H9 (cell line): ENCODE measurements around the gene SLC23A1. TPM values are rescaled to one million over a fixed set of nuclear protein-coding genes. Genes with fewer than 3 reads are reported as not detected.

ENCODE experiments used
- DNase-seq: peaks from one replicate; pipeline ENCODE4 v3.0.0-alpha.2; 2017
- H2AFZ ChIP-seq: one replicate; pipeline ENCODE4 v1.6.1; 2013; ENCODE audit warnings: mild to moderate bottlenecking, low read length, control low read depth, moderate library complexity
- H2AK5ac ChIP-seq: 2 replicates; pipeline ENCODE4 v1.6.1; 2013; ENCODE audit warnings: low read length, control low read depth, mixed read lengths; ENCODE audit not compliant: insufficient read length
- H2BK120ac ChIP-seq: one replicate; pipeline ENCODE4 v1.6.1; 2013; ENCODE audit warnings: low read depth, mild to moderate bottlenecking, low read length, control low read depth, inconsistent platforms; ENCODE audit not compliant: poor library complexity, severe bottlenecking
- H2BK12ac ChIP-seq: 2 replicates; pipeline ENCODE4 v1.6.1; 2013; ENCODE audit warnings: low read length, control low read depth, mixed read lengths, low read depth; ENCODE audit not compliant: insufficient read length
- H2BK15ac ChIP-seq: 2 replicates; pipeline ENCODE4 v1.6.1; 2013; ENCODE audit warnings: low read depth, low read length, control low read depth
- H2BK20ac ChIP-seq: one replicate; pipeline ENCODE4 v1.6.1; 2013; ENCODE audit warnings: low read depth, mild to moderate bottlenecking, low read length, control low read depth, inconsistent platforms; ENCODE audit not compliant: poor library complexity, severe bottlenecking
- H2BK5ac ChIP-seq: 2 replicates; pipeline ENCODE4 v1.6.1; 2013; ENCODE audit warnings: low read length, control low read depth, mixed read lengths; ENCODE audit not compliant: insufficient read length
- H3K14ac ChIP-seq: 2 replicates; pipeline ENCODE4 v1.6.1; 2013; ENCODE audit warnings: low read length, control low read depth; ENCODE audit not compliant: insufficient read depth
- H3K18ac ChIP-seq: 2 replicates; pipeline ENCODE4 v1.6.1; 2013; ENCODE audit warnings: low read depth, mild to moderate bottlenecking, mixed read lengths, low read length, control low read depth; ENCODE audit not compliant: insufficient read length
- H3K23ac ChIP-seq: 2 replicates; pipeline ENCODE4 v1.6.1; 2013; ENCODE audit warnings: low read length, control low read depth, mixed read lengths, low read depth; ENCODE audit not compliant: insufficient read length
- H3K23me2 ChIP-seq: 2 replicates; pipeline ENCODE4 v1.6.1; 2013; ENCODE audit warnings: low read depth, mild to moderate bottlenecking, mixed read lengths, low read length, control low read depth; ENCODE audit not compliant: insufficient read length, poor library complexity, severe bottlenecking
- H3K27ac ChIP-seq: 2 replicates; pipeline ENCODE4 v1.5.1; 2013; ENCODE audit warnings: low read length, control low read depth, mixed read lengths, low read depth; ENCODE audit not compliant: insufficient read length
- H3K27me3 ChIP-seq: 2 replicates; pipeline ENCODE4 v1.6.1; 2013; ENCODE audit warnings: low read length, control low read depth, inconsistent platforms; ENCODE audit not compliant: insufficient read depth
- H3K4ac ChIP-seq: 2 replicates; pipeline ENCODE4 v1.6.1; 2013; ENCODE audit warnings: low read depth, mild to moderate bottlenecking, control low read depth, inconsistent platforms, low read length, moderate library complexity
- H3K4me1 ChIP-seq: 2 replicates; pipeline ENCODE4 v1.6.1; 2013; ENCODE audit warnings: low read length, control low read depth, inconsistent platforms; ENCODE audit not compliant: insufficient read depth
- H3K4me2 ChIP-seq: 2 replicates; pipeline ENCODE4 v1.6.1; 2013; ENCODE audit warnings: low read length, control low read depth, mixed read lengths; ENCODE audit not compliant: insufficient read length, insufficient read depth
- H3K56ac ChIP-seq: 2 replicates; pipeline ENCODE4 v1.6.1; 2013; ENCODE audit warnings: low read depth, mild to moderate bottlenecking, mixed read lengths, low read length, control low read depth; ENCODE audit not compliant: insufficient read length
- H3K79me1 ChIP-seq: 2 replicates; pipeline ENCODE4 v1.6.1; 2013; ENCODE audit warnings: low read depth, mild to moderate bottlenecking, moderate library complexity, low read length, control low read depth, inconsistent platforms; ENCODE audit not compliant: insufficient read depth, poor library complexity, severe bottlenecking
- H3K79me2 ChIP-seq: 2 replicates; pipeline ENCODE4 v1.6.1; 2013; ENCODE audit warnings: low read length, control low read depth, inconsistent platforms; ENCODE audit not compliant: insufficient read depth
- H3K9ac ChIP-seq: 2 replicates; pipeline ENCODE4 v1.6.1; 2013; ENCODE audit warnings: low read length, control low read depth, mixed read lengths; ENCODE audit not compliant: insufficient read length; ENCODE audit errors: extremely low read depth
- H3K9me3 ChIP-seq: one replicate; pipeline ENCODE4 v1.6.1; 2013; ENCODE audit warnings: low read depth, low read length, inconsistent platforms; ENCODE audit not compliant: control insufficient read depth
- H3T11ph ChIP-seq: one replicate; pipeline ENCODE4 v1.6.1; 2013; ENCODE audit warnings: mild to moderate bottlenecking, low read length, control low read depth, inconsistent platforms
- H4K20me1 ChIP-seq: one replicate; pipeline ENCODE4 v1.6.1; 2013; ENCODE audit not compliant: control insufficient read depth, insufficient read length, insufficient read depth
- H4K5ac ChIP-seq: 2 replicates; pipeline ENCODE4 v1.6.1; 2013; ENCODE audit warnings: low read depth, mild to moderate bottlenecking, mixed read lengths, low read length, control low read depth; ENCODE audit not compliant: insufficient read length
- H4K8ac ChIP-seq: replicated peaks from 2 replicates; pipeline ENCODE4 v1.6.1; 2013; ENCODE audit warnings: low read length, control low read depth, mixed read lengths, low read depth; ENCODE audit not compliant: insufficient read length
- H4K91ac ChIP-seq: 2 replicates; pipeline ENCODE4 v1.6.1; 2013; ENCODE audit warnings: low read depth, mild to moderate bottlenecking, moderate library complexity, mixed read lengths, low read length, control low read depth; ENCODE audit not compliant: insufficient read length
- H3K27ac Mint-ChIP-seq, 3 experiments: 2 replicates in 2 of 3; 3 replicates in 1 of 3; pipeline ENCODE4 v1.8.0; 2020 to 2021; ENCODE audit warnings: mixed read lengths in 3 of 3, mild to moderate bottlenecking in 1 of 3, moderate library complexity in 1 of 3
- H3K27me3 Mint-ChIP-seq: 2 replicates; pipeline ENCODE4 v1.8.0; 2021; ENCODE audit warnings: low read depth, mild to moderate bottlenecking, moderate library complexity, mixed read lengths
- H3K36me3 Mint-ChIP-seq, 3 experiments: 2 replicates in 2 of 3; 3 replicates in 1 of 3; pipeline ENCODE4 v1.8.0; 2020 to 2021; ENCODE audit warnings: low read depth in 3 of 3, mixed read lengths in 3 of 3; ENCODE audit not compliant: insufficient read depth in 1 of 3
- H3K4me1 Mint-ChIP-seq, 2 experiments: 2 replicates each; pipeline ENCODE4 v1.8.0; 2020; ENCODE audit warnings: mixed read lengths in 2 of 2
- H3K4me3 Mint-ChIP-seq, 2 experiments: 2 replicates in 1 of 2; 3 replicates in 1 of 2; pipeline ENCODE4 v1.8.0; 2020 to 2021; ENCODE audit warnings: mild to moderate bottlenecking in 2 of 2, mixed read lengths in 2 of 2, moderate library complexity in 1 of 2
- H3K9me3 Mint-ChIP-seq, 2 experiments: 2 replicates in 1 of 2; 3 replicates in 1 of 2; pipeline ENCODE4 v1.8.0; 2020; ENCODE audit warnings: mild to moderate bottlenecking in 2 of 2, mixed read lengths in 2 of 2, moderate library complexity in 1 of 2
- CTCF ChIP-seq: fragments of 200-600 bp; sonication (generic); conservative IDR thresholded peaks from 3 replicates; pipeline ENCODE4 v1.8.0; 2021; ENCODE audit warnings: antibody characterized with exemption, mild to moderate bottlenecking
- total RNA-seq: library from RNA; stranded (reverse); gene quantifications from 2 replicates; pipeline ENCODE4 v1.2.1, GENCODE V29; 2021

The SLC23A1 gene
- total RNA-seq, 1 experiment from 2014 or later = not detected

GRCh38 chr5:139415869-139416268 is 32.8 kb upstream of the SLC23A1 start:
- H4K20me1 ChIP-seq = no peaks in the 10 kb centered on the region
- no peak overlapping the region for H2BK120ac ChIP-seq
- no peak overlapping the region for H3K23ac ChIP-seq
- H4K91ac ChIP-seq = no peak overlapping the region
- H4K5ac ChIP-seq = no peak overlapping the region
- no peak overlapping the region for H3K56ac ChIP-seq
- H2BK12ac ChIP-seq = no peak overlapping the region
- no peak overlapping the region for H2BK5ac ChIP-seq
- no peak overlapping the region for H4K8ac ChIP-seq
- no peaks in the 10 kb centered on the region for H3K23me2 ChIP-seq
- H2AFZ ChIP-seq = no peak overlapping the region
- no peak for DNase-seq
- no peak overlapping the region for H2BK20ac ChIP-seq
- no peak overlapping the region for H3K27ac ChIP-seq
- no peaks in the 10 kb centered on the region for H3K79me2 ChIP-seq
- H3K9ac ChIP-seq = no peak overlapping the region
- no peak overlapping the region for H3K14ac ChIP-seq
- peaks cover 15 to 21% of the 10 kb centered on the region in 2 experiments for H3K4me1 Mint-ChIP-seq
- H2BK15ac ChIP-seq = no peak overlapping the region
- no peak overlapping the region for H3K4me2 ChIP-seq
- peaks cover 1% of the 10 kb centered on the region for H3K27me3 Mint-ChIP-seq
- H3K18ac ChIP-seq = no peak overlapping the region
- no peaks in the 10 kb centered on the region for H3K27me3 ChIP-seq
- peaks cover 0 to 46% (median 34%) of the 10 kb centered on the region in 3 experiments; a peak in 5 of 7 replicates for H3K36me3 Mint-ChIP-seq
- H3T11ph ChIP-seq = no peak overlapping the region
- no peak overlapping the region for H3K4me3 Mint-ChIP-seq
- TF ChIP-seq CTCF = no peak
- no peak overlapping the region for H3K4ac ChIP-seq
- no peaks in the 10 kb centered on the region for H3K9me3 ChIP-seq
- H3K9me3 Mint-ChIP-seq = no peaks in the 10 kb centered on the region
- no peak overlapping the region for H3K27ac Mint-ChIP-seq
- no peak overlapping the region for H2AK5ac ChIP-seq
- no peaks in the 10 kb centered on the region for H3K79me1 ChIP-seq
- H3K4me1 ChIP-seq = no peaks in the 10 kb centered on the region
